Muscle of arm (tissue), 12 donors: ENCODE measurements around the gene KDM3A. TPM values are rescaled to one million over a fixed set of nuclear protein-coding genes. Genes with fewer than 3 reads are reported as not detected.
"Not testable (repeated sequence)": the region's sequence is repeated elsewhere in the genome, so short reads cannot be mapped to it uniquely, and the experiment has no call there.

Experiments used
- DNase-seq: peaks from one replicate; pipeline ENCODE4 v3.0.0-alpha.2; 2013
- polyA plus RNA-seq, 12 donors: library from polyadenylated mRNA; unstranded; fragments of 120-200 nt; gene quantifications; one replicate each; pipeline ENCODE4 v1.2.1, GENCODE V29; 2013; ENCODE audit not compliant: insufficient read length in 12 of 12

Gene KDM3A
- polyA plus RNA-seq, 12 donors = 42.4 to 82.7 (median 61.6) TPM; not detected in 1

GRCh38 chr2:86468162-86469033 lies 27.2 kb downstream of the KDM3A start:
- no peak for DNase-seq

GRCh38 chr2:86470890-86471289 lies 29.7 kb downstream of the KDM3A start:
- no peak for DNase-seq

- no peak for DNase-seq
Observed at GRCh38 chr2:86471637-86472036, 30.5 kb downstream of the KDM3A start.

- no peak for DNase-seq
Observed at GRCh38 chr2:86476092-86476491, 34.9 kb downstream of the KDM3A start.

- no peak for DNase-seq
Observed at GRCh38 chr2:86476918-86477317, 35.7 kb downstream of the KDM3A start.

GRCh38 chr2:86477349-86477748 lies 36.2 kb downstream of the KDM3A start:
- no peak for DNase-seq

- DNase-seq = peak; percentile 31
Observed at GRCh38 chr2:86480105-86480504, 38.9 kb downstream of the KDM3A start.

- no peak for DNase-seq
Observed at GRCh38 chr2:86482034-86482433, 40.9 kb downstream of the KDM3A start.

GRCh38 chr2:86484385-86484784 lies 43.2 kb downstream of the KDM3A start:
- DNase-seq = no peak

- DNase-seq = no peak
Observed at GRCh38 chr2:86485103-86485502, 43.9 kb downstream of the KDM3A start.

- no peak for DNase-seq
Observed at GRCh38 chr2:86485802-86486201, 44.6 kb downstream of the KDM3A start.

- DNase-seq = no peak
Observed at GRCh38 chr2:86487062-86487461, 45.9 kb downstream of the KDM3A start.

- DNase-seq = no peak
Observed at GRCh38 chr2:86488561-86489250, 47.5 kb downstream of the KDM3A start.

GRCh38 chr2:86489542-86489941 lies 48.4 kb downstream of the KDM3A start:
- DNase-seq = no peak

GRCh38 chr2:86490245-86490644 lies 49.1 kb downstream of the KDM3A start:
- no peak for DNase-seq

- no peak for DNase-seq
Observed at GRCh38 chr2:86491088-86491487, 49.9 kb downstream of the KDM3A start.

GRCh38 chr2:86492048-86492453 lies 50.9 kb downstream of the KDM3A start:
- peak; percentile 53 for DNase-seq

GRCh38 chr2:86496391-86496790 lies 55.2 kb downstream of the KDM3A start:
- not testable (repeated sequence) for DNase-seq

- DNase-seq = no peak
Observed at GRCh38 chr2:86498468-86499260, 57.5 kb downstream of the KDM3A start.

GRCh38 chr2:86499326-86499725 lies 58.2 kb downstream of the KDM3A start:
- DNase-seq = no peak

GRCh38 chr2:86500325-86501083 lies 59.3 kb downstream of the KDM3A start:
- DNase-seq = no peak

- no peak for DNase-seq
Observed at GRCh38 chr2:86507600-86507999, 66.4 kb downstream of the KDM3A start.
